Nephron (organoid): Measurements from ENCODE around the gene PUM2.

ENCODE experiments used
- H3K27ac Mint-ChIP-seq, 3 experiments: 2 replicates each; pipeline ENCODE4 v1.8.0; 2020; ENCODE audit warnings: mixed read lengths in 3 of 3, mild to moderate bottlenecking in 2 of 3, moderate library complexity in 1 of 3
- H3K27me3 Mint-ChIP-seq: 2 replicates; pipeline ENCODE4 v1.8.0; 2021; ENCODE audit warnings: low read depth, mild to moderate bottlenecking, moderate library complexity, mixed read lengths
- H3K36me3 Mint-ChIP-seq: 2 replicates; pipeline ENCODE4 v1.8.0; 2020; ENCODE audit warnings: low read depth, mixed read lengths
- H3K4me1 Mint-ChIP-seq: 2 replicates; pipeline ENCODE4 v1.8.0; 2020; ENCODE audit warnings: mixed read lengths
- H3K4me3 Mint-ChIP-seq, 3 experiments: 2 replicates each; pipeline ENCODE4 v1.8.0; 2020; ENCODE audit warnings: mild to moderate bottlenecking in 3 of 3, mixed read lengths in 3 of 3, moderate library complexity in 2 of 3
- H3K9me3 Mint-ChIP-seq: 2 replicates; pipeline ENCODE4 v1.8.0; 2020; ENCODE audit warnings: mixed read lengths
- CTCF ChIP-seq, 3 experiments: fragments of 200-600 bp; sonication (generic); IDR thresholded peaks; one replicate each; pipeline ENCODE4 v1.5.0; 2021; ENCODE audit warnings: antibody characterized with exemption in 3 of 3; ENCODE audit not compliant: unreplicated experiment in 3 of 3

The PUM2 gene

GRCh38 chr2:20229322-20230113 is 121.1 kb downstream of the PUM2 start:
- no peaks in the 10 kb centered on the region for H3K36me3 Mint-ChIP-seq
- H3K27ac Mint-ChIP-seq, result peak overlapping the region in 1 of 3 experiments; percentile 45
- H3K4me1 Mint-ChIP-seq, result peaks cover 4% of the 10 kb centered on the region
- no peak overlapping the region for H3K4me3 Mint-ChIP-seq
- H3K9me3 Mint-ChIP-seq, result no peaks in the 10 kb centered on the region
- no peak for TF ChIP-seq CTCF (IDR thresholded peaks at IDR 0.05; ENCODE audit: unreplicated experiment in 3 of 3)
- peaks cover 20% of the 10 kb centered on the region for H3K27me3 Mint-ChIP-seq

DNA sequence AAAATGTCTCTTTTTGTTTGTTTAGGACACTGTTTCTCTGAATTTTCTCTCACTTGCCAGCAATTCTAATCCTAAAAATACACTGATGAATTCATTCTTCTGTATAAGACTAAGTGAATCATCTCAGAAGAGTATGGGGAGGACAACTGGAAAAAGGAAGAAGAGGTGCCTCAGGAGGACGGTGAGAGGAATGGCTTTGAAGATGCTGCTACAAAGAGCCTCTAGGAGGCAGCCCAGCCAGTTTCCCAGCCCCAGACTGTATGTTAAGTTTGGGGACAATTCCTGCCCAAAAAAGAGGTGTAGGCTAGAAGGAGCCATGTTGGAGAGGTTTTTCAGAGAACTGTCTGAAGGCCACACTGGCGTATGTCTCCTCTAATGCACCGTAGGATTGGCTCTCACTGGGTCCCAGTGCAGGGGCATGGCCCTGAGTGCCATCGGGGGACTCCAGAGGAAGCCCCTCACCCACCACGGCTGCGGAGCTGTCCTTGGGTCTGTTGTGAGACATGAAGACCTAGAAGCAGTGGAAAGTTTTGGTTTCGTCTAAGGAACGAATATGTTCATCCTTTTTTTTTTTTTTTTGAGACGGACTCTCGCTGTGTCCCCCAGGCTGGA is 122.6 kb downstream of the PUM2 start:
- H3K4me1 Mint-ChIP-seq, result peaks cover 4% of the 10 kb centered on the region
- no peaks in the 10 kb centered on the region for H3K9me3 Mint-ChIP-seq
- peaks cover 20% of the 10 kb centered on the region for H3K27me3 Mint-ChIP-seq
- TF ChIP-seq CTCF (IDR thresholded peaks at IDR 0.05; ENCODE audit: unreplicated experiment in 3 of 3), result no peak
- H3K36me3 Mint-ChIP-seq, result no peaks in the 10 kb centered on the region
- H3K4me3 Mint-ChIP-seq, result peak overlapping the region in 1 of 3 experiments; percentile 62
- H3K27ac Mint-ChIP-seq, result no peak overlapping the region

- H3K27me3 Mint-ChIP-seq, result peaks cover 22% of the 10 kb centered on the region
- no peak overlapping the region for H3K27ac Mint-ChIP-seq
- H3K4me3 Mint-ChIP-seq, result peak overlapping the region; percentile 66 to 85 (median 85)
- H3K36me3 Mint-ChIP-seq, result no peaks in the 10 kb centered on the region
- H3K9me3 Mint-ChIP-seq, result no peaks in the 10 kb centered on the region
- TF ChIP-seq CTCF (IDR thresholded peaks at IDR 0.05; ENCODE audit: unreplicated experiment in 3 of 3), result no peak
- peaks cover 12% of the 10 kb centered on the region for H3K4me1 Mint-ChIP-seq
These were observed 124.5 kb downstream of the PUM2 start for GRCh38 chr2:20226152-20226545.

DNA sequence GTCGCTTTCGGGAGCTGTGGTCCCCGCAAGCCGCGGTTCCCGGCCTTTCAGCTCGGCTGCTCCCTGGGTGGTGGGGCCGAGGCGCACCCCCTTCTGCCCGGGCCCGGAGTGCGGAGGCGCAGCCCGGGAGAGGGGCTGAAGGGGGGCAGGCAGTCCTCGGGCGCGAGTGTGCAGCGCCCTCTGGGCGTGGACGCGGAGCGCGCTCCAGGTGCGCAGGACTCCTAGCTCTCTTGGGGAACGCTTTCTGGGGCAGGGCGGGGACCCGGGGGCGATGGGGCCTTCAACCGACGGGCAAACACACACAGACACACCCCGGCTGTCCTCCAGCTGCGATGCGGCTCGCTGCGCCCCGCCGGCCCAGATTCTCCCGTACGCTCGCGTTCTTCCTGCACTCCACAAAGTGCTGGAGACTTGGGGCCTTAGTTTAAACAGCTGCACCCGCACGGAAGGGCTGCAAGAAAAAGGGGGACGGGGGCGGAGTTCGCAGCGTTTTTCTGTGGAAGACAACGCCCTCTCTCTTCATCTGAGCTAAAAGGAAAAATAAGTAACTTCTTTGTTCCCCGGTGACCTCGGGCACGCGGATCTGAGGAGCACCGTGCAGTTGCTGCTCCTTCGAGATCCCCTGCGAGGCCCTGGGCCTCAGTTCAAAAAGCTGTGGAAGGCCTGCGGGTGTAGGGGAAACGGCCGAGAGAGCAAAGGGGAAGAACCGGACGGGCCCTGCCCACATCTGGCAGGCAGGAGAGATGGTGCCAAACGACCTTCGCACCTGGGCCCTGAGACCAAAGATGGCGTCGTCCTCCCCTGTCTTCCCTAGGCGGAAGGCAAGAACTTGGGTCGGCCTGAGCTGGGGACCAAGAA is 125.1 kb downstream of the PUM2 start:
- Mint-ChIP-seq H3K27ac (peak overlapping the region in 2 of 3 experiments; percentile 87 to 95), H3K4me3 (peak overlapping the region; percentile 85 to 87 (median 85)), H3K27me3 (peaks cover 22% of the 10 kb centered on the region), H3K36me3 (no peaks in the 10 kb centered on the region), H3K4me1 (peaks cover 12% of the 10 kb centered on the region), H3K9me3 (no peaks in the 10 kb centered on the region)
- TF ChIP-seq CTCF (IDR thresholded peaks at IDR 0.05; ENCODE audit: unreplicated experiment in 3 of 3), result peak; percentile 50 to 56 (median 55)

- Mint-ChIP-seq H3K27me3 (peaks cover 26% of the 10 kb centered on the region), H3K4me3 (peak within 1 kb of the TSS; percentile 85 to 87 (median 85)), H3K9me3 (no peaks in the 10 kb centered on the region), H3K4me1 (peaks cover 12% of the 10 kb centered on the region), H3K27ac (peak within 1 kb of the TSS in 2 of 3 experiments; percentile 87 to 95), H3K36me3 (no peaks in the 10 kb centered on the region)
- TF ChIP-seq CTCF (IDR thresholded peaks at IDR 0.05; ENCODE audit: unreplicated experiment in 3 of 3), result no peak
These were observed 125.8 kb downstream of the PUM2 start, which contains the start of gene SDC1 for GRCh38 chr2:20224716-20225293. SDC1 (minus strand) TSS chr2:20225130; CDS start chr2:20224867, 263 bp downstream.
